HepG2 (cell line): Measurements from ENCODE around the gene BEST2. TPM values are rescaled to one million over a fixed set of nuclear protein-coding genes. Genes with fewer than 3 reads are reported as not detected.

ENCODE experiments used
- AGO2 ChIP-seq: fragments of 200-400 bp; formaldehyde crosslinking; optimal IDR thresholded peaks from 2 replicates; pipeline ENCODE3; 2017; ENCODE audit warnings: mild to moderate bottlenecking, low read depth, low read length, moderate library complexity
- ATAD3A ChIP-seq: sonication (generic); formaldehyde crosslinking; IDR thresholded peaks from 2 replicates; pipeline ENCODE4 v1.4.0; 2020; ENCODE audit warnings: missing genetic modification reagents
- E2F5 ChIP-seq: sonication (generic); formaldehyde crosslinking; conservative IDR thresholded peaks from 2 replicates; pipeline ENCODE4 v1.4.0; 2020; ENCODE audit warnings: missing genetic modification reagents
- ETV6 ChIP-seq: sonication (generic); formaldehyde crosslinking; conservative IDR thresholded peaks from 2 replicates; pipeline ENCODE4 v1.4.0; 2020; ENCODE audit warnings: missing genetic modification reagents
- FOXC1 ChIP-seq: sonication (generic); formaldehyde crosslinking; IDR thresholded peaks from 2 replicates; pipeline ENCODE4 v1.8.0; 2022; ENCODE audit warnings: mild to moderate bottlenecking, missing genetic modification reagents, borderline replicate concordance
- FOXP4 ChIP-seq: sonication (generic); formaldehyde crosslinking; IDR thresholded peaks from 2 replicates; pipeline ENCODE4 v1.4.0; 2020; ENCODE audit warnings: missing genetic modification reagents
- GLI4 ChIP-seq: sonication (generic); formaldehyde crosslinking; IDR thresholded peaks from 2 replicates; pipeline ENCODE4 v1.5.1; 2020; ENCODE audit warnings: missing genetic modification reagents, mild to moderate bottlenecking, moderate library complexity, borderline replicate concordance
- HDAC1 ChIP-seq: sonication (generic); formaldehyde crosslinking; IDR thresholded peaks from 2 replicates; pipeline ENCODE4 v1.5.1; 2020; ENCODE audit warnings: mild to moderate bottlenecking, missing genetic modification reagents
- HES4 ChIP-seq: sonication (generic); formaldehyde crosslinking; IDR thresholded peaks from 2 replicates; pipeline ENCODE4 v1.9.0; 2021; ENCODE audit warnings: mild to moderate bottlenecking, missing genetic modification reagents, borderline replicate concordance
- HNF1A ChIP-seq, 2 experiments: sonication (generic) in 1 of 2; formaldehyde crosslinking in 1 of 2; IDR thresholded peaks; 2 replicates each; pipeline versions ENCODE4 v1.4.0 to v1.6.1; 2016 to 2020; ENCODE audit warnings: borderline replicate concordance in 1 of 2, low read depth in 1 of 2, mild to moderate bottlenecking in 1 of 2, missing genetic modification reagents in 1 of 2
- HNF4G ChIP-seq, 2 experiments: sonication (generic) in 1 of 2; formaldehyde crosslinking in 1 of 2; IDR thresholded peaks; 2 replicates each; pipeline versions ENCODE4 v1.4.0 to v1.6.1; 2011 to 2020; ENCODE audit warnings: borderline replicate concordance in 2 of 2, low read depth in 2 of 2, mild to moderate bottlenecking in 2 of 2, low read length in 1 of 2, missing genetic modification reagents in 1 of 2, moderate library complexity in 1 of 2
- MIER3 ChIP-seq: IDR thresholded peaks from 2 replicates; pipeline ENCODE4 v1.6.1; 2016; ENCODE audit warnings: missing compliant biosample characterization, borderline replicate concordance
- TAF1 ChIP-seq: sonication (generic); formaldehyde crosslinking; IDR thresholded peaks from 2 replicates; pipeline ENCODE4 v1.4.0; 2020; ENCODE audit warnings: missing genetic modification reagents
- ZBTB14 ChIP-seq: sonication (generic); formaldehyde crosslinking; IDR thresholded peaks from 2 replicates; pipeline ENCODE4 v1.4.0; 2020; ENCODE audit warnings: missing genetic modification reagents
- ZBTB38 ChIP-seq: sonication (generic); formaldehyde crosslinking; IDR thresholded peaks from 2 replicates; pipeline ENCODE4 v1.5.1; 2020; ENCODE audit warnings: mild to moderate bottlenecking, missing genetic modification reagents
- ZNF20 ChIP-seq: sonication (generic); formaldehyde crosslinking; IDR thresholded peaks from 2 replicates; pipeline ENCODE4 v1.4.0; 2020; ENCODE audit warnings: mild to moderate bottlenecking, moderate library complexity, missing genetic modification reagents
- ZNF274 ChIP-seq: sonication (generic); formaldehyde crosslinking; IDR thresholded peaks from 2 replicates; pipeline ENCODE4 v1.5.1; 2020; ENCODE audit warnings: mild to moderate bottlenecking, missing genetic modification reagents
- ZNF326 ChIP-seq: sonication (generic); formaldehyde crosslinking; IDR thresholded peaks from 2 replicates; pipeline ENCODE4 v1.4.0; 2020; ENCODE audit warnings: missing genetic modification reagents, borderline replicate concordance
- ZNF543 ChIP-seq: sonication (generic); formaldehyde crosslinking; IDR thresholded peaks from 2 replicates; pipeline ENCODE4 v1.4.0; 2020; ENCODE audit warnings: mild to moderate bottlenecking, missing genetic modification reagents
- ZNF652 ChIP-seq: IDR thresholded peaks from 2 replicates; pipeline ENCODE4 v1.6.1; 2016; ENCODE audit warnings: low read depth, borderline replicate concordance
- polyA plus RNA-seq, 8 experiments: library from polyadenylated mRNA; depleted of rRNA in 3 of 8; stranded (reverse) in 7 of 8; unstranded in 1 of 8; fragments of >200 nt; fragmentation: Illumina TruSeq in 4 of 8; extraction: Trizol in 4 of 8; gene quantifications; 2 replicates each; pipeline versions ENCODE4 v1.2.1 to v1.2.3, GENCODE V29; 2011 to 2016; ENCODE audit warnings: low read depth in 4 of 8, missing spikeins in 1 of 8, mixed read lengths in 1 of 8; ENCODE audit not compliant: insufficient read depth in 1 of 8
- total RNA-seq, 5 experiments: library from RNA; depleted of rRNA; stranded (reverse); fragments of >200 nt; fragmentation: Illumina TruSeq; extraction: Trizol; gene quantifications; 2 replicates each; pipeline ENCODE4 v1.2.3, GENCODE V29; 2016; ENCODE audit warnings: low read depth in 1 of 5

BEST2 gene
- total and polyA plus RNA-seq, 2 of the 13 experiments (the other 11 are each of a cell fraction or from before 2014, with no cell fraction given), result not detected

GRCh38 chr19:12782424-12783290 is 31.1 kb downstream of the BEST2 start (continued):
- no peak for TF ChIP-seq HNF4G (IDR thresholded peaks at IDR 0.05; ENCODE audit: borderline replicate concordance, low read depth, low read length)
- TF ChIP-seq HNF4G (CRISPR knock-in tag; IDR thresholded peaks at IDR 0.05; ENCODE audit: borderline replicate concordance, low read depth), result no peak
- peak; percentile 11; the same call in 1 of the 2 replicates for TF ChIP-seq TAF1 (CRISPR knock-in tag)
- TF ChIP-seq HES4, result peak; percentile 73; the same call in 1 of the 2 replicates
- no peak for TF ChIP-seq ZNF543 (CRISPR knock-in tag)
- peak; percentile 57; the same call in 1 of the 2 replicates for TF ChIP-seq ETV6 (CRISPR knock-in tag)
- TF ChIP-seq ATAD3A (CRISPR knock-in tag), result no peak
- no peak for TF ChIP-seq HNF1A (IDR thresholded peaks at IDR 0.05; ENCODE audit: low read depth)
- TF ChIP-seq HNF1A (CRISPR knock-in tag; IDR thresholded peaks at IDR 0.05; ENCODE audit: borderline replicate concordance), result peak; percentile 33; the same call in 1 of the 2 replicates
- TF ChIP-seq AGO2, result no peak
- no peak for TF ChIP-seq FOXP4 (CRISPR knock-in tag)
- peak; percentile 94 for TF ChIP-seq ZNF652
- TF ChIP-seq HDAC1 (CRISPR knock-in tag), result peak; percentile 80
- TF ChIP-seq ZNF326, result no peak
- peak; percentile 78 for TF ChIP-seq ZBTB14 (CRISPR knock-in tag)
- no peak for TF ChIP-seq ZNF20 (CRISPR knock-in tag)
- TF ChIP-seq E2F5, result no peak
- 0 out of 2 replicates have a peak, but pooled peaks have one; percentile 53 for TF ChIP-seq ZBTB38 (CRISPR knock-in tag)
- TF ChIP-seq GLI4, result no peak
- TF ChIP-seq ZNF274 (CRISPR knock-in tag), result no peak; the same call in 1 of the 2 replicates
- TF ChIP-seq MIER3 (CRISPR knock-in tag), result no peak
- TF ChIP-seq FOXC1, result no peak
